ENCODE measurements around the gene KRTAP12-1.

DNA sequence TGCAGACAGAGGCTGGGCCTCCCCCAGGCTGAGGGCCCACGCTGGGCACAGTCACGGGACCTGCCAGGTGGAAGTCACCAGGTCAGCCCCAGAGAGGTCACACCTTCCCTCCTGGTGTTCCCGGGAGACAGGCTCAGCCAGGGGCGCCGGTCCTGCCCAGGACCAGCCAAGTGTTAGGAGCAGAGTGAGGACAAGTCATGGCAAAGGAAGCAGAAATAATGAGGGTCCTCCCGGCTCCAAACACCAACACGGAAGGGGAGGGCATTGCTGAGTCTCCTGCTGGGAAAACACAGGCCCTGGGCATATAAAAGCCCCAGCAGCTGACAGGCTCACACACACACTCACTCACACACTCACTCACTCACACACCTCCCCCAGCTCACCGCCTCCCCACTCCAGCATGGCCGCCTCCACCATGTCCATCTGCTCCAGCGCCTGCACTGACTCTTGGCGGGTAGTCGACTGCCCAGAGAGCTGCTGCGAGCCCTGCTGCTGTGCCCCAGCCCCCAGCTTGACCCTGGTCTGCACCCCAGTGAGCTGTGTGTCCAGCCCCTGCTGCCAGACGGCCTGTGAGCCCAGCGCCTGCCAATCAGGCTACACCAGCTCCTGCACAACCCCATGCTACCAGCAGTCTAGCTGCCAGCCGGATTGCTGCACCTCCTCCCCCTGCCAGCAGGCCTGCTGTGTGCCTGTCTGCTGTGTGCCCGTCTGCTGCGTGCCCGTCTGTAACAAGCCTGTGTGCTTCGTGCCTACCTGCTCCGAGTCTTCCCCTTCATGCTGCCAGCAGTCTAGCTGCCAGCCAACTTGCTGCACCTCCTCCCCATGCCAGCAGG is 44.7 kb downstream of the KRTAP12-1 start, which contains the start of gene KRTAP10-10:
- TF ChIP-seq, protein P1, sequence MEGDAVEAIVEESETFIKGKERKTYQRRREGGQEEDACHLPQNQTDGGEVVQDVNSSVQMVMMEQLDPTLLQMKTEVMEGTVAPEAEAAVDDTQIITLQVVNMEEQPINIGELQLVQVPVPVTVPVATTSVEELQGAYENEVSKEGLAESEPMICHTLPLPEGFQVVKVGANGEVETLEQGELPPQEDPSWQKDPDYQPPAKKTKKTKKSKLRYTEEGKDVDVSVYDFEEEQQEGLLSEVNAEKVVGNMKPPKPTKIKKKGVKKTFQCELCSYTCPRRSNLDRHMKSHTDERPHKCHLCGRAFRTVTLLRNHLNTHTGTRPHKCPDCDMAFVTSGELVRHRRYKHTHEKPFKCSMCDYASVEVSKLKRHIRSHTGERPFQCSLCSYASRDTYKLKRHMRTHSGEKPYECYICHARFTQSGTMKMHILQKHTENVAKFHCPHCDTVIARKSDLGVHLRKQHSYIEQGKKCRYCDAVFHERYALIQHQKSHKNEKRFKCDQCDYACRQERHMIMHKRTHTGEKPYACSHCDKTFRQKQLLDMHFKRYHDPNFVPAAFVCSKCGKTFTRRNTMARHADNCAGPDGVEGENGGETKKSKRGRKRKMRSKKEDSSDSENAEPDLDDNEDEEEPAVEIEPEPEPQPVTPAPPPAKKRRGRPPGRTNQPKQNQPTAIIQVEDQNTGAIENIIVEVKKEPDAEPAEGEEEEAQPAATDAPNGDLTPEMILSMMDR (IDR thresholded peaks at IDR 0.05; ENCODE audit: poor library complexity) = no peak
- TF ChIP-seq EZH2 (IDR thresholded peaks at IDR 0.05; ENCODE audit: borderline replicate concordance) (no peak), EZH2phosphoT487 (IDR thresholded peaks at IDR 0.05; ENCODE audit: low read depth, severe bottlenecking, unreplicated experiment) (no peak)
